ENCODE measurements around the gene ETV6. TPM values are rescaled to one million over a fixed set of nuclear protein-coding genes. Genes with fewer than 3 reads are reported as not detected.

Gene ETV6
- total and polyA plus RNA-seq, 12 donors = 2.7 to 33.5 (median 15.2) TPM

DNA sequence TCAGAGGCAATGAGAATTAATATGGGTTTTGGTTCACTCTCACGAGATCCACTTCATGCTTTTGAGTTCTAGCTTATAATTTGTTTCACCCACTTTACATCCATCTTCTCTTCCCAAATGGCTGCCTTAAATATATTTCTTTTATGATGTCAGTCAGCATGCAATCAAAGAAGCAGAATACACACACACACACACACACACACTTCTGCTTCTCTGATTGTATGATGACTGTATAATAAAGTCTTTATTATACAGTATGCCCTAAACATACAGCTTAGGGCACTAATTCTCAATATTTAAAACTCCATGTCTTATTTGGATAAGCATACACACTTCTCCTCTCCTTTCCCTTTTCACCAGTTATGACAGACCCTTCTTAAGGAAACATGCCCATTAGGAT is 6.7 kb upstream of the ETV6 start:
- intact Hi-C loops (cut with DNase I) = loop anchor here in 4 of 10 donors (10.0 kb wide), 4 partner anchors 58 to 372 kb away; no protein-coding TSS in a partner anchor
- no peaks in the 10 kb centered on the region for H3K27me3 ChIP-seq
- WGBS, 2 donors = 89 to 90% methylated on average over 1 of the region's 1 CpG
- no peak for ATAC-seq
- H3K4me3 ChIP-seq = no peak overlapping the region
- DNase-seq = no peak
- no peak for TF ChIP-seq CTCF (IDR thresholded peaks at IDR 0.05)
- H3K36me3 ChIP-seq = no peaks in the 10 kb centered on the region
- H3K4me1 ChIP-seq = no peaks in the 10 kb centered on the region
- no peak overlapping the region for H3K27ac ChIP-seq
- peaks cover 0 to 9% (median 0%) of the 10 kb centered on the region in 11 donors for H3K9me3 ChIP-seq

- intact Hi-C loops (cut with DNase I) = loop anchor here in 8 of 10 donors (5.0 to 10.0 kb wide), 7 partner anchors 61 to 387 kb away; no protein-coding TSS in a partner anchor
Measured at GRCh38 chr12:11645391-11645790, 4.1 kb upstream of the ETV6 start.

GRCh38 chr12:11648514-11649412 is 711 bp upstream of the ETV6 start:
- 0 to 1% methylated on average over 56 to 58 of the region's 58 CpGs for WGBS, 2 donors
- Histone ChIP-seq H3K27me3 (no peaks in the 10 kb centered on the region), H3K9me3 (peaks cover 0 to 9% (median 0%) of the 10 kb centered on the region in 11 donors), H3K4me1 (peaks cover 3 to 34% (median 27%) of the 10 kb centered on the region in 9 donors), H3K27ac (peak overlapping the region; percentile 92 to 99 (median 98)), H3K36me3 (no peaks in the 10 kb centered on the region), H3K4me3 (peak overlapping the region; percentile 36 to 94 (median 86))
- intact Hi-C loops (cut with DNase I) = loop anchor here in 8 of 10 donors (2.0 to 10.0 kb wide), 9 partner anchors 64 to 384 kb away; no protein-coding TSS in a partner anchor
- peak in 1 of 9 donors; percentile 24 for TF ChIP-seq CTCF (IDR thresholded peaks at IDR 0.05)
- DNase-seq (peak; percentile 68 to 75), ATAC-seq (peak; percentile 53 to 82 (median 71))

More at GRCh38 chr12:11645391-11645790, 4.1 kb upstream of the ETV6 start:
- peaks cover 0 to 9% (median 0%) of the 10 kb centered on the region in 11 donors for H3K9me3 ChIP-seq
- DNase-seq (no peak), ATAC-seq (no peak)
- H3K4me1 ChIP-seq = peaks cover 0 to 8% (median 0%) of the 10 kb centered on the region in 9 donors
- TF ChIP-seq CTCF (IDR thresholded peaks at IDR 0.05) = no peak
- no peaks in the 10 kb centered on the region for H3K27me3 ChIP-seq
- no peak overlapping the region for H3K4me3 ChIP-seq
- H3K36me3 ChIP-seq = no peaks in the 10 kb centered on the region
- WGBS, 2 donors = 100% methylated on average over 1 of the region's 1 CpG
- no peak overlapping the region for H3K27ac ChIP-seq
